SK-N-SH (cell line): ENCODE results near the gene GAB2. TPM values are rescaled to one million over a fixed set of nuclear protein-coding genes. Genes with fewer than 3 reads are reported as not detected.

Experiments
- CTCF ChIA-PET: fragments of 300-600, 350-600 bp; formaldehyde crosslinking; extraction: SDS; loops from one replicate; lab custom pipeline; 2021; lab: Yijun Ruan, JAX
- POLR2A ChIA-PET: fragments of 350-600 bp; sonication (Branson Sonifier 250); formaldehyde crosslinking; extraction: SDS; loops from one replicate; lab custom pipeline; 2020; ENCODE audit warnings: antibody characterized with exemption, inconsistent platforms; lab: Yijun Ruan, JAX
- DNase-seq: peaks from one replicate; pipeline ENCODE4 v3.0.0; 2012
- H2AFZ ChIP-seq: fragments of 200-600 bp; sonication (generic); 2 replicates; pipeline ENCODE4 v1.8.1; 2016; ENCODE audit warnings: antibody characterized with exemption, mild to moderate bottlenecking, low read depth
- H3F3A ChIP-seq: fragments of 200-600 bp; sonication (generic); replicated peaks from 2 replicates; pipeline ENCODE3; 2016; ENCODE audit warnings: antibody characterized with exemption, mild to moderate bottlenecking; ENCODE audit not compliant: insufficient read depth
- H3K27ac ChIP-seq, 2 experiments: fragments of 200-500 bp in 1 of 2; fragments of 200-600 bp in 1 of 2; sonication (Bioruptor generic) in 1 of 2; sonication (generic), shearing (Covaris generic) in 1 of 2; 2 replicates each; pipeline versions ENCODE4 v1.5.1 to v1.6.1; 2014 to 2016; ENCODE audit warnings: low read depth in 2 of 2, inconsistent platforms in 1 of 2, low read length in 1 of 2, mild to moderate bottlenecking in 1 of 2, mixed read lengths in 1 of 2
- H3K27me3 ChIP-seq: fragments of 200-600 bp; sonication (generic), shearing (Covaris generic); 2 replicates; pipeline ENCODE4 v1.6.1; 2016; ENCODE audit warnings: mixed run types; ENCODE audit not compliant: insufficient read depth
- H3K36me3 ChIP-seq, 2 experiments: fragments of 200-500 bp in 1 of 2; fragments of 200-600 bp in 1 of 2; sonication (Bioruptor generic) in 1 of 2; sonication (generic) in 1 of 2; replicated peaks in 1 of 2; 2 replicates each; pipeline versions ENCODE3 to v1.5.1; 2014 to 2016; ENCODE audit warnings: low read length in 1 of 2, mild to moderate bottlenecking in 1 of 2; ENCODE audit not compliant: insufficient read depth in 2 of 2, control insufficient read depth in 1 of 2
- H3K4me1 ChIP-seq, 2 experiments: fragments of 200-500 bp in 1 of 2; fragments of 200-600 bp in 1 of 2; sonication (Bioruptor generic) in 1 of 2; sonication (generic), shearing (Covaris generic) in 1 of 2; 2 replicates each; pipeline versions ENCODE4 v1.5.1 to v1.6.1; 2014 to 2016; ENCODE audit warnings: low read depth in 1 of 2, low read length in 1 of 2, mixed run types in 1 of 2; ENCODE audit not compliant: insufficient read depth in 2 of 2, control insufficient read depth in 1 of 2
- H3K4me2 ChIP-seq: fragments of 200-600 bp; sonication (generic), shearing (Covaris generic); 2 replicates; pipeline ENCODE4 v1.6.1; 2017; ENCODE audit warnings: mixed run types
- H3K4me3 ChIP-seq, 2 experiments: fragments of 200-500 bp in 1 of 2; fragments of 200-600 bp in 1 of 2; sonication (Bioruptor generic) in 1 of 2; sonication (generic), shearing (Covaris generic) in 1 of 2; 2 replicates each; pipeline versions ENCODE4 v1.5.1 to v1.8.1; 2014 to 2016; ENCODE audit warnings: low read depth in 2 of 2, inconsistent platforms in 1 of 2, low read length in 1 of 2, mild to moderate bottlenecking in 1 of 2, mixed read lengths in 1 of 2, moderate library complexity in 1 of 2
- H3K79me2 ChIP-seq: fragments of 200-600 bp; sonication (generic); 2 replicates; pipeline ENCODE4 v1.8.1; 2017; ENCODE audit warnings: mild to moderate bottlenecking; ENCODE audit not compliant: insufficient read depth
- H3K9ac ChIP-seq: fragments of 200-600 bp; sonication (generic); 2 replicates; pipeline ENCODE4 v1.6.1; 2017; ENCODE audit warnings: mixed run types
- H3K9me2 ChIP-seq: fragments of 200-600 bp; sonication (generic); 2 replicates; pipeline ENCODE4 v1.6.1; 2017; ENCODE audit warnings: mixed run types
- H3K9me3 ChIP-seq: fragments of 200-600 bp; sonication (generic); 2 replicates; pipeline ENCODE4 v1.6.1; 2017; ENCODE audit warnings: mixed run types, mild to moderate bottlenecking, moderate library complexity
- H4K20me1 ChIP-seq: fragments of 200-600 bp; sonication (generic); 2 replicates; pipeline ENCODE4 v1.6.1; 2017; ENCODE audit warnings: mild to moderate bottlenecking, mixed run types; ENCODE audit not compliant: insufficient read depth
- ELF1 ChIP-seq: IDR thresholded peaks from 2 replicates; pipeline ENCODE4 v1.4.0; 2012
- GATA2 ChIP-seq: sonication (generic); formaldehyde crosslinking; IDR thresholded peaks from 2 replicates; pipeline ENCODE4 v1.5.0; 2020; ENCODE audit warnings: mild to moderate bottlenecking, missing genetic modification reagents
- IRF3 ChIP-seq: fragments of 150-350 bp; IDR thresholded peaks from 2 replicates; pipeline ENCODE4 v1.6.1; 2016; ENCODE audit warnings: mild to moderate bottlenecking, low read depth, low read length
- MAX ChIP-seq: IDR thresholded peaks from 2 replicates; pipeline ENCODE4 v1.4.0; 2012; ENCODE audit warnings: low read depth
- REST ChIP-seq: IDR thresholded peaks from 2 replicates; pipeline ENCODE4 v1.6.1; 2012; ENCODE audit warnings: mild to moderate bottlenecking, low read depth, low read length, moderate library complexity
- RXRA ChIP-seq: IDR thresholded peaks from 2 replicates; pipeline ENCODE4 v1.4.0; 2012; ENCODE audit warnings: low read depth, mild to moderate bottlenecking, borderline replicate concordance
- TCF12 ChIP-seq: IDR thresholded peaks from 2 replicates; pipeline ENCODE4 v1.4.0; 2012
- TEAD4 ChIP-seq: IDR thresholded peaks from 2 replicates; pipeline ENCODE4 v1.4.0; 2012; ENCODE audit warnings: mild to moderate bottlenecking, borderline replicate concordance; ENCODE audit not compliant: insufficient read depth
- USF2 ChIP-seq: fragments of 150-350 bp; IDR thresholded peaks from 2 replicates; pipeline ENCODE4 v1.6.1; 2017; ENCODE audit warnings: antibody characterized with exemption, low read length, low read depth, borderline replicate concordance
- YY1 ChIP-seq: IDR thresholded peaks from 2 replicates; pipeline ENCODE4 v1.4.0; 2012; ENCODE audit warnings: low read depth, mild to moderate bottlenecking
- ZBTB33 ChIP-seq: IDR thresholded peaks from 2 replicates; pipeline ENCODE4 v1.4.0; 2012; ENCODE audit warnings: low read depth, borderline replicate concordance
- WGBS: methylation state at CpG from one replicate; pipeline ENCODE4 v1.1.6; 2017; ENCODE audit warnings: low lambda C conversion rate; 5-methylcytosine and 5-hydroxymethylcytosine counted together
- polyA plus RNA-seq, 3 experiments: library from polyadenylated mRNA; depleted of rRNA; stranded (reverse); fragments of >200 nt; gene quantifications; 2 replicates each; pipeline ENCODE4 v1.2.3, GENCODE V29; 2012

GAB2 gene
- polyA plus RNA-seq, 1 of the 3 experiments (the other 2 are of a cell fraction): 5.6 TPM

- POLR2A ChIA-PET: no interaction called here
- TF ChIP-seq GATA2 (no peak), TEAD4 (no peak), USF2 (no peak), ELF1 (no peak), RXRA (no peak), REST (no peak), ZBTB33 (no peak), YY1 (no peak), IRF3 (no peak), TCF12 (no peak), MAX (no peak)
These were observed 126.0 kb downstream of the GAB2 start for GRCh38 chr11:78291503-78292108.

More at GRCh38 chr11:78291503-78292108, 126.0 kb downstream of the GAB2 start:
- Histone ChIP-seq H3K4me3 (no peak overlapping the region), H3K4me2 (no peak overlapping the region), H3K9me3 (no peaks in the 10 kb centered on the region; the same call in 1 of the 2 replicates), H3K9ac (no peak overlapping the region), H3K36me3 (no peaks in the 10 kb centered on the region), H4K20me1 (no peaks in the 10 kb centered on the region), H3K79me2 (peaks cover 5% of the 10 kb centered on the region; the same call in 1 of the 2 replicates), H3K9me2 (no peaks in the 10 kb centered on the region), H3K27ac (no peak overlapping the region), H3K4me1 (no peaks in the 10 kb centered on the region; a peak in 1 of 4 replicates), H3K27me3 (no peaks in the 10 kb centered on the region), H2AFZ (no peak overlapping the region), H3F3A (no peaks in the 10 kb centered on the region)
- DNase-seq: no peak
- CTCF ChIA-PET: interaction anchor here (1.2 kb wide), 1 partner anchor 273 kb away, joined by 3 read pairs; no protein-coding TSS in a partner anchor
- WGBS: 91% methylated on average over 6 of the region's 6 CpGs
